HepG2 (cell line): ENCODE data around the gene TMEM269.

Experiments
- HNRNPL ChIP-seq: fragments of 200-400 bp; formaldehyde crosslinking; IDR thresholded peaks from 2 replicates; pipeline ENCODE4 v1.6.1; 2017; ENCODE audit warnings: mild to moderate bottlenecking, low read depth, low read length
- KLF15 ChIP-seq: sonication (generic); formaldehyde crosslinking; IDR thresholded peaks from 2 replicates; pipeline ENCODE4 v1.8.1; 2023; ENCODE audit warnings: borderline replicate concordance, mild to moderate bottlenecking, inconsistent platforms, missing genetic modification reagents, mixed read lengths
- POLR2A ChIP-seq, 2 experiments: IDR thresholded peaks; 2 replicates each; pipeline ENCODE4 v1.6.1; 2011; ENCODE audit warnings: low read depth in 2 of 2, low read length in 2 of 2, mild to moderate bottlenecking in 1 of 2, moderate library complexity in 1 of 2; ENCODE audit not compliant: insufficient read depth in 1 of 2
- SMC3 ChIP-seq: IDR thresholded peaks from 2 replicates; pipeline ENCODE4 v1.6.1; 2011; ENCODE audit warnings: low read length, improper control_type of control experiment
- TEAD2 ChIP-seq: sonication (generic); formaldehyde crosslinking; IDR thresholded peaks from 2 replicates; pipeline ENCODE4 v1.9.0; 2021; ENCODE audit warnings: missing genetic modification reagents
- ZNF557 ChIP-seq: sonication (generic); formaldehyde crosslinking; IDR thresholded peaks from 2 replicates; pipeline ENCODE4 v1.4.0; 2020; ENCODE audit warnings: missing genetic modification reagents
- ZSCAN20 ChIP-seq: sonication (generic); formaldehyde crosslinking; IDR thresholded peaks from 2 replicates; pipeline ENCODE4 v1.4.0; 2020; ENCODE audit warnings: missing genetic modification reagents, mild to moderate bottlenecking, borderline replicate concordance

DNA sequence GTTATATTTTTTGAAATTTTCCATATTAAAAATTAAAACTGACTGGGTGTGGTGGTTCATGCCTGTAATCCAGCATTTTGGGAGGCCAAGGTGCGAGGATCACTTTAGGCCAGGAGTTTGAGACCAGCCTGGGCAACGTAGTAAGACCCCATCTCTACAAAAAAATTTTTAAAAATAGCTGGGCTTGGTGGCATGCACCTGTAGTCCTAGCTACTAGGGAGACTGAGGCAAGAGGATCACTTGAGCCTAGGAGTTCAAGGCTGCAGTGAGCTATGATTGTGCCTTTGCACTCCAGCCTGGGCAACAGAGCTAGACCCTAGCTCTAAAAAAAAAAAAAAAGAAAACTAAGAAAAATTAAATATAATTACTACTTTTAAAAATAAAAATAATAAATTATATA, 36.9 kb downstream of the TMEM269 start:
- TF ChIP-seq POLR2A (IDR thresholded peaks at IDR 0.05; ENCODE audit: insufficient read depth in 1 of 2, low read depth in 2 of 2, low read length in 2 of 2), result no peak
- no peak for TF ChIP-seq ZNF557 (CRISPR knock-in tag)
- TF ChIP-seq SMC3, result no peak
- no peak for TF ChIP-seq KLF15 (CRISPR knock-in tag)
- no peak for TF ChIP-seq TEAD2 (CRISPR knock-in tag)
- no peak for TF ChIP-seq HNRNPL
- TF ChIP-seq ZSCAN20, result no peak
